ENCODE data around the gene GPR176. TPM values are rescaled to one million over a fixed set of nuclear protein-coding genes. Genes with fewer than 3 reads are reported as not detected.
A peak's percentile ranks its signal among the peaks of the same experiment; 100 is the strongest.

GPR176 gene
- polyA plus RNA-seq, 3 donors = 0.08 to 0.18 TPM; not detected in 1

DNA sequence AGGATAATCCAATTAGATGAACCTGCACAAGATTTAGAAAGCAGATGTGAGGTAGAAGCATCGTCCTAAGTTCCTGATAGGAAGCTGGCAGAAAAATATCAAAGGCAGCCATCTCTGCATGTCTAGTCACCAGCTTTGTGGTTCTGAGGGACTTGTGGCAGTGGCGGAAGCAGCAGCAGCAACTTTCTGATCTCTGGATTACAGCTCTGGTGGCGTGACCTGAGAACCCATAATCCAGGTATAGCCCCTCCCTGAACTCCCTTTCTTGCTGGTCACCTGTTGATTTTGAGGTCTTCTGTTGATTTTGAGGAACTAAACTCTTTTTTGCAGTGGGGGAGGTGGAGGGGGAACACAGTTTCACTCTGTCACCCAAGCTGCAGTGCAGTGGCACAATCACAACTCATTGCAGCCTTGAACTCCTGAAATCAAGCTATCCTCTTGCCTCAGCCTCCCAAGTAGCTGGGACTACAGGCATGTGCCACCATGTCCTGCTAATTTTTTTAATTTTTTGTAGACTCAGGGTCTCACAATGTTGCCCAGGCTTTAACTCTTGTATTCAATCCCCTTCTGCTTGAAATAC, 145.3 kb downstream of the GPR176 start:
- no peaks in the 10 kb centered on the region for H4K20me1 ChIP-seq (ENCODE audit: insufficient read depth, low read length)
- H3K9me3 Mint-ChIP-seq = peaks cover 0 to 4% (median 2%) of the 10 kb centered on the region in 7 donors
- peak overlapping the region; percentile 56 for H2AFZ ChIP-seq (ENCODE audit: insufficient read depth, low read depth, low read length, poor library complexity, severe bottlenecking)
- peak overlapping the region in 2 of 7 donors; percentile 1 to 54 for H3K27ac Mint-ChIP-seq
- peaks cover 0 to 3% of the 10 kb centered on the region in 2 donors for H3K9me3 ChIP-seq (replicated peaks in 1 of 2; ENCODE audit: control insufficient read depth in 1 of 2, insufficient read depth in 1 of 2, low read length in 2 of 2)
- H3K9ac ChIP-seq (ENCODE audit: insufficient read depth, low read length, poor library complexity, severe bottlenecking) = no peak overlapping the region
- peak overlapping the region; percentile 12 for H3K4me2 ChIP-seq (replicated peaks; ENCODE audit: extremely low read depth, low read length, poor library complexity, severe bottlenecking)
- peaks cover 6 to 14% of the 10 kb centered on the region in 2 donors for H3K4me1 ChIP-seq (ENCODE audit: control insufficient read depth in 1 of 2, insufficient read depth in 2 of 2, low read length in 2 of 2)
- H3K27me3 ChIP-seq (ENCODE audit: control insufficient read depth in 2 of 2, insufficient read depth in 2 of 2, low read length in 2 of 2) = no peaks in the 10 kb centered on the region
- peak overlapping the region; percentile 31 to 64 for H3K4me3 Mint-ChIP-seq
- TF ChIP-seq, protein P1, sequence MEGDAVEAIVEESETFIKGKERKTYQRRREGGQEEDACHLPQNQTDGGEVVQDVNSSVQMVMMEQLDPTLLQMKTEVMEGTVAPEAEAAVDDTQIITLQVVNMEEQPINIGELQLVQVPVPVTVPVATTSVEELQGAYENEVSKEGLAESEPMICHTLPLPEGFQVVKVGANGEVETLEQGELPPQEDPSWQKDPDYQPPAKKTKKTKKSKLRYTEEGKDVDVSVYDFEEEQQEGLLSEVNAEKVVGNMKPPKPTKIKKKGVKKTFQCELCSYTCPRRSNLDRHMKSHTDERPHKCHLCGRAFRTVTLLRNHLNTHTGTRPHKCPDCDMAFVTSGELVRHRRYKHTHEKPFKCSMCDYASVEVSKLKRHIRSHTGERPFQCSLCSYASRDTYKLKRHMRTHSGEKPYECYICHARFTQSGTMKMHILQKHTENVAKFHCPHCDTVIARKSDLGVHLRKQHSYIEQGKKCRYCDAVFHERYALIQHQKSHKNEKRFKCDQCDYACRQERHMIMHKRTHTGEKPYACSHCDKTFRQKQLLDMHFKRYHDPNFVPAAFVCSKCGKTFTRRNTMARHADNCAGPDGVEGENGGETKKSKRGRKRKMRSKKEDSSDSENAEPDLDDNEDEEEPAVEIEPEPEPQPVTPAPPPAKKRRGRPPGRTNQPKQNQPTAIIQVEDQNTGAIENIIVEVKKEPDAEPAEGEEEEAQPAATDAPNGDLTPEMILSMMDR (IDR thresholded peaks at IDR 0.05) = no peak
- no peaks in the 10 kb centered on the region for H3K36me3 Mint-ChIP-seq
- intact Hi-C loops (cut with micrococcal nuclease) = no loop called here
- 20% methylated on average over 2 of the region's 3 CpGs for WGBS (ENCODE audit: insufficient coverage)
- peaks cover 0 to 3% (median 0%) of the 10 kb centered on the region in 3 donors for H3K27me3 Mint-ChIP-seq (ENCODE audit: low read depth in 3 of 3)
- no peaks in the 10 kb centered on the region for H3K36me3 ChIP-seq (replicated peaks in 1 of 2; ENCODE audit: control insufficient read depth in 1 of 2, insufficient read depth in 2 of 2, low read length in 2 of 2)
- peaks cover 21% of the 10 kb centered on the region for H3K4me1 Mint-ChIP-seq
- no peak overlapping the region for H3K4me3 ChIP-seq (replicated peaks in 1 of 3; ENCODE audit: low read depth in 2 of 3, low read length in 3 of 3)
- no peaks in the 10 kb centered on the region for H3K79me2 ChIP-seq (ENCODE audit: insufficient read depth, low read length)
- DNase-seq = peak in 1 of 3 donors; percentile 6
- no peak overlapping the region for H3K27ac ChIP-seq (ENCODE audit: low read depth in 1 of 2, low read length in 2 of 2)

DNA sequence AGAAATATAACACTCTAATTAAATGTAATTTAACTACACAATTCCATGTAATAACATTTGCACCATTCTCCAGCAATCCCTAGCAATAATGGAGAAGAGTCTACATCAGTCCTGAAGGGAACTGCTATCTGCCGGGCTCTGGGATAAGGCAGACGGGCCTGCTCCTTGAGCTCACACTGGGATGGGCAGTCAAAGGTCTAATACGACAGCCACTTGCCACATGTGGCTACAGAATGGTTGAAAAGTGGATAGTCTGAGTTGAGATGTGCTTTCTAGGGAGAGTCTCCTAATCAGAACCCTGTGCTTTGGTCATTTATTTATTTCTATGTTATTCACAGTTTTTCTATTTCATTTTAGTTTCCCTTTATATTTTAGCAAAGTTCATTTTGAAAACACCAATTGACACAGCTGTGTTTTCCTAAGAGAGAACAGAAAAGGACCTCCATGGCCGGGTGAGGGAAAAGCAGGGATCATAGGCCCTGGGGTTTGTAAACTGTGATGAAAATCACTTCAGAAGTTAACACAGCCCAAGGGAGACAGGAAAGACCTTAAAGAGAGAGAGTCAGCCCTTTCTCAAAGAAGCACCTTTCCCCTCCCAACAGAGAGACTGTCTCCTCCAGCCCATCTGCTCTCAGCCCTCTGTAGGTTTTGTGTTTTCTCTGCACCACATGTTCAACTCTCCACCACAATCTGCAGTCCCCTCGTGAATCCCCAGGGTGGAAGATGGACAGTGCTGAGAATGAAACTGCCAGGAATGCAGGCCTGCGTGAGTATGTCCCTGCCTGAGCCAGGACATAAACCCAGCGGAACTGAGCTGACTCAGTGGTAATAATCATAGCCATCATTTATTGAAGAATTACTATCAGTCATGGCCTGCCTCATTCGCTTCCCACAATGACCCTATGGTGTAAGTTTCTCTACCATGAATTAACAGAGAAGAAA, 149.0 kb downstream of the GPR176 start:
- Histone ChIP-seq H3K27me3 (ENCODE audit: control insufficient read depth in 2 of 2, insufficient read depth in 2 of 2, low read length in 2 of 2) (no peaks in the 10 kb centered on the region), H3K4me3 (replicated peaks in 1 of 3; ENCODE audit: low read depth in 2 of 3, low read length in 3 of 3) (no peak overlapping the region), H3K4me1 (ENCODE audit: control insufficient read depth in 1 of 2, insufficient read depth in 2 of 2, low read length in 2 of 2) (peaks cover 6 to 14% of the 10 kb centered on the region in 2 donors), H3K79me2 (ENCODE audit: insufficient read depth, low read length) (no peaks in the 10 kb centered on the region), H3K27ac (ENCODE audit: low read depth in 1 of 2, low read length in 2 of 2) (peak overlapping the region in 1 of 2 donors; percentile 9), H3K9ac (ENCODE audit: insufficient read depth, low read length, poor library complexity, severe bottlenecking) (no peak overlapping the region), H3K4me2 (replicated peaks; ENCODE audit: extremely low read depth, low read length, poor library complexity, severe bottlenecking) (peak overlapping the region; percentile 17), H2AFZ (ENCODE audit: insufficient read depth, low read depth, low read length, poor library complexity, severe bottlenecking) (peak overlapping the region; percentile 46), H3K9me3 (replicated peaks in 1 of 2; ENCODE audit: control insufficient read depth in 1 of 2, insufficient read depth in 1 of 2, low read length in 2 of 2) (peaks cover 0 to 3% of the 10 kb centered on the region in 2 donors), H4K20me1 (ENCODE audit: insufficient read depth, low read length) (no peaks in the 10 kb centered on the region), H3K36me3 (replicated peaks in 1 of 2; ENCODE audit: control insufficient read depth in 1 of 2, insufficient read depth in 2 of 2, low read length in 2 of 2) (no peaks in the 10 kb centered on the region)
- no peak overlapping the region for H3K4me3 Mint-ChIP-seq
- TF ChIP-seq, protein P1 (IDR thresholded peaks at IDR 0.05) = no peak
- peak overlapping the region in 1 of 7 donors; percentile 73 for H3K27ac Mint-ChIP-seq
- intact Hi-C loops (cut with micrococcal nuclease) = no loop called here
- peaks cover 0 to 5% (median 2%) of the 10 kb centered on the region in 7 donors for H3K9me3 Mint-ChIP-seq
- H3K4me1 Mint-ChIP-seq = peaks cover 16% of the 10 kb centered on the region
- H3K36me3 Mint-ChIP-seq = no peaks in the 10 kb centered on the region
- WGBS (ENCODE audit: insufficient coverage) = 97% methylated on average over 3 of the region's 8 CpGs
- DNase-seq = no peak
- peaks cover 0 to 3% (median 0%) of the 10 kb centered on the region in 3 donors for H3K27me3 Mint-ChIP-seq (ENCODE audit: low read depth in 3 of 3)
